GM18505 (cell line): ENCODE measurements around the gene MRFAP1L1.

Experiments
- ATAC-seq: cut with Tn5 transposase; IDR thresholded peaks from one replicate; pipeline ENCODE4 v1.9.1; 2021; ENCODE audit not compliant: unreplicated experiment
- POLR2A ChIP-seq: IDR thresholded peaks from 4 replicates; pipeline ENCODE4 v1.6.1; 2011; ENCODE audit warnings: borderline replicate concordance; ENCODE audit not compliant: insufficient read depth, insufficient read length; ENCODE audit errors: extremely low read depth

Gene MRFAP1L1

GRCh38 chr4:6695660-6696610 lies 13.7 kb downstream of the MRFAP1L1 start:
- no peak for TF ChIP-seq POLR2A
- ATAC-seq = no peak

- TF ChIP-seq POLR2A = no peak
- ATAC-seq = no peak
Observed at GRCh38 chr4:6694177-6694901, 15.3 kb downstream of the MRFAP1L1 start.

GRCh38 chr4:6693231-6694176 lies 16.2 kb downstream of the MRFAP1L1 start, which contains the start of gene S100P:
TSS of gene S100P (plus strand) at chr4:6693878. CDS start at chr4:6693933, 55 bp downstream.
- ATAC-seq = no peak
- no peak for TF ChIP-seq POLR2A

- no peak for TF ChIP-seq POLR2A
- no peak for ATAC-seq
Observed at GRCh38 chr4:6692806-6693205, 16.9 kb downstream of the MRFAP1L1 start.

- no peak for ATAC-seq
- no peak for TF ChIP-seq POLR2A
Observed at GRCh38 chr4:6692379-6692778, 17.3 kb downstream of the MRFAP1L1 start.

- ATAC-seq = no peak
- no peak for TF ChIP-seq POLR2A
Observed at GRCh38 chr4:6689506-6689960, 20.1 kb downstream of the MRFAP1L1 start.

GRCh38 chr4:6688879-6689505 lies 20.7 kb downstream of the MRFAP1L1 start:
- TF ChIP-seq POLR2A = no peak
- peak; percentile 49 for ATAC-seq

- TF ChIP-seq POLR2A = no peak
- ATAC-seq = no peak
Observed at GRCh38 chr4:6687947-6688878, 21.5 kb downstream of the MRFAP1L1 start.

GRCh38 chr4:6686104-6686787 lies 23.4 kb downstream of the MRFAP1L1 start:
- no peak for ATAC-seq
- no peak for TF ChIP-seq POLR2A

- no peak for ATAC-seq
- no peak for TF ChIP-seq POLR2A
Observed at GRCh38 chr4:6684656-6685055, 25.0 kb downstream of the MRFAP1L1 start.
